ENCODE measurements around the gene AMZ2. TPM values are rescaled to one million over a fixed set of nuclear protein-coding genes. Genes with fewer than 3 reads are reported as not detected.
"Not testable (repeated sequence)": the region's sequence is repeated elsewhere in the genome, so short reads cannot be mapped to it uniquely, and the experiment has no call there.

Gene AMZ2
- total and polyA plus RNA-seq, 8 donors, result 21.2 to 46.0 (median 29.5) TPM

DNA sequence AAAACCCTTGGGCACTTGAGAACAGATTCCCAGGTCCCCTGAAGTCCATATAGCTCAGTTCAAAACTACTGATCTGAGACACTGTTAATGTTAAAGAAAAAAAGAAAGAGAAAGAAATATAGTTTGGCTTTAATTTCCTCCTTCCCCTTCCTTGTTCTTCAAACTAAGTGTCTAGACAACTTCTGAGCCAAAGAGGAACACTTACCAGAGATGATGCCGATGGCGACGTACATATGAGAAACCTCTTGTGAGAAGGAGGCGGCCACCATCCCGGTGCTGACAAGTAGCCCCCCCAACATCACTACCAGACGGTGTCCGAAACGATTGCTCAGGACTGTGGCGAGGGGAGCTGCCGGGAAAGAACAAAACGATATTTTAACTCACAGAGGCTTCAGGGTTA lies 25.9 kb downstream of the AMZ2 start:
- intact Hi-C loops (cut with DNase I), result no loop called here
- WGBS, 2 donors, result 80 to 87% methylated on average over 11 of the region's 11 CpGs
- ATAC-seq, result no peak
- DNase-seq, result no peak
- FAIRE-seq, result no peak
- no peaks in the 10 kb centered on the region for H3K9me3 ChIP-seq
- no peaks in the 10 kb centered on the region for H3K4me1 ChIP-seq
- no peaks in the 10 kb centered on the region for H3K27me3 ChIP-seq
- no peak overlapping the region for H3K27ac ChIP-seq
- H3K4me3 ChIP-seq, result no peak overlapping the region
- H3K36me3 ChIP-seq, result no peaks in the 10 kb centered on the region
- TF ChIP-seq CTCF (IDR thresholded peaks at IDR 0.05), result no peak

GRCh38 chr17:68276339-68276738 lies 28.5 kb downstream of the AMZ2 start:
- DNase-seq; H3K27ac ChIP-seq; H3K9me3 ChIP-seq; H3K27me3 ChIP-seq; H3K4me3 ChIP-seq; FAIRE-seq; H3K36me3 ChIP-seq; ATAC-seq; H3K4me1 ChIP-seq; intact Hi-C loops (cut with DNase I): not testable (repeated sequence)
- WGBS, 2 donors, result 94 to 96% methylated on average over 3 of the region's 3 CpGs

DNA sequence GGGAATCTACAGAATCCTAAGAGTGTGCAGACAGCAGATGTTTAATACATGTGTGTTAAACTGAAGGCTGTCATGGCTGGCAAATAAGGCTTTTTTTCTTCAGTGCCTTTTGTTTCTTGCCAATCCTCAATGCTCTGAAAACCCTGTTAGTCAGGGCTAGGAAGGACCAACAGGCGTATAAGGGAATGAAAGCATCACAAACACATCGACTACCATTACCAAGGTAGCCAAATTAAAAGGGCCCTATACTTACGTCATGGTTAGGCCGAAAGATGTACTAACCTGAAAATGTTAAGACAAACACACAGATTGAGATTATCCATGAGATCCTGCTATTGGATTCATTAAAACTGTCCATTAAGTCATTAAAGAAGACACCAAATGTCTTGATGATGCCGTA lies 30.0 kb downstream of the AMZ2 start:
- no peak for ATAC-seq
- intact Hi-C loops (cut with DNase I), result no loop called here
- no peak overlapping the region for H3K27ac ChIP-seq
- FAIRE-seq, result no peak
- DNase-seq, result no peak
- no peak overlapping the region for H3K4me3 ChIP-seq
- TF ChIP-seq CTCF (IDR thresholded peaks at IDR 0.05), result no peak
- no peaks in the 10 kb centered on the region for H3K9me3 ChIP-seq
- WGBS, 2 donors, result 95 to 99% methylated on average over 5 of the region's 5 CpGs
- H3K36me3 ChIP-seq, result no peaks in the 10 kb centered on the region
- H3K27me3 ChIP-seq, result no peaks in the 10 kb centered on the region
- no peaks in the 10 kb centered on the region for H3K4me1 ChIP-seq

GRCh38 chr17:68281965-68282364 lies 34.1 kb downstream of the AMZ2 start:
- H3K36me3 ChIP-seq; DNase-seq; FAIRE-seq; intact Hi-C loops (cut with DNase I); H3K4me3 ChIP-seq; H3K27ac ChIP-seq; H3K9me3 ChIP-seq; H3K4me1 ChIP-seq; H3K27me3 ChIP-seq; ATAC-seq: not testable (repeated sequence)
- WGBS, 2 donors, result 84 to 91% methylated on average over 2 to 4 of the region's 6 CpGs

DNA sequence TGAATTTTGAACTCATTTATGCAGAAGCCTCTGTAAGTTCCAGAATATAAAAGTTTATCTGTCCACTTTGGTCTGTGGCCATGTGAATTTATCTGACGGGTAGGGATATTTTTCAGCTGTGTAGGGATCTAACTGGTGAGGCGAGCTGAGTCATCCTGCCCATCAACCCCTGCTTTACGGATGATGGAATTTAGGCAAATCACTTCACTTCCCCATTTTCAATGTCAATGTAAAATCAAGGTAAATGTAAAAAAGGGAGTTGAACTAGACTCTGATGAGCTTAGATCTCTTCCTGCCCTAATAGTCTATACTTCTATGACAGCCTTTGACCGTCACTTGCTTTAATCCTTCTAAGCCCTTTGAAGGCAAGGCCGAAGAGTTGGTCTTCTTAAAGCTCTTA lies 40.5 kb downstream of the AMZ2 start:
- DNase-seq (no peak), ATAC-seq (no peak), FAIRE-seq (no peak)
- Histone ChIP-seq H3K27me3 (peaks cover 0 to 4% (median 0%) of the 10 kb centered on the region in 4 donors), H3K9me3 (no peaks in the 10 kb centered on the region), H3K27ac (no peak overlapping the region), H3K4me1 (peaks cover 0 to 6% (median 5%) of the 10 kb centered on the region in 3 donors), H3K4me3 (no peak overlapping the region), H3K36me3 (no peaks in the 10 kb centered on the region)
- TF ChIP-seq CTCF (IDR thresholded peaks at IDR 0.05), result no peak
- intact Hi-C loops (cut with DNase I), result no loop called here
- 77 to 88% methylated on average over 5 of the region's 5 CpGs for WGBS, 2 donors

DNA sequence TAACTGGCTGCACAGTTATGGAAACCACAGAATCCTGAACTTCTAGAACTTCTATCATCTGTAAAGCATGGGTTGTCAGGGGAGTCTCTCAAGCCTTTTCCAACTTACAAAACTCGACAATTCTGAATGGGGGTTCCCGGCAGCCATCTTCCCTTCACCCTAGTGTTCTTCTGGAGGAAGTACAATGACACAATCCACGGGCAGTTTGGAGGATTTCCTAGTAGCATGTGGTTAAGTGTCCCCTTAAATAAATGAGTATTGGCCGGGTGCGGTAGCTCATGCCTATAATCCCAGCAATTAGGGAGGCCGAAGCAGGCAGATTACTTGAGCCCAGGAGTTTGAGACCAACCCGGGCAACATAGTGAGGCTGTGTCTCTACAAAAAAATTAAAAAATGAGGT lies 41.0 kb downstream of the AMZ2 start:
- FAIRE-seq, result no peak
- intact Hi-C loops (cut with DNase I), result no loop called here
- 79 to 90% methylated on average over 7 of the region's 7 CpGs for WGBS, 2 donors

More for the DNA sequence above, 41.0 kb downstream of the AMZ2 start:
- no peak for ATAC-seq
- peaks cover 0 to 6% (median 5%) of the 10 kb centered on the region in 3 donors for H3K4me1 ChIP-seq
- H3K27me3 ChIP-seq, result peaks cover 0 to 4% (median 0%) of the 10 kb centered on the region in 4 donors
- no peak for DNase-seq
- H3K36me3 ChIP-seq, result no peaks in the 10 kb centered on the region
- TF ChIP-seq CTCF (IDR thresholded peaks at IDR 0.05), result no peak
- H3K9me3 ChIP-seq, result no peaks in the 10 kb centered on the region
- H3K4me3 ChIP-seq, result no peak overlapping the region
- H3K27ac ChIP-seq, result no peak overlapping the region
